ENCODE results near the gene POU5F2. TPM values are rescaled to one million over a fixed set of nuclear protein-coding genes. Genes with fewer than 3 reads are reported as not detected.

The POU5F2 gene, protein sequence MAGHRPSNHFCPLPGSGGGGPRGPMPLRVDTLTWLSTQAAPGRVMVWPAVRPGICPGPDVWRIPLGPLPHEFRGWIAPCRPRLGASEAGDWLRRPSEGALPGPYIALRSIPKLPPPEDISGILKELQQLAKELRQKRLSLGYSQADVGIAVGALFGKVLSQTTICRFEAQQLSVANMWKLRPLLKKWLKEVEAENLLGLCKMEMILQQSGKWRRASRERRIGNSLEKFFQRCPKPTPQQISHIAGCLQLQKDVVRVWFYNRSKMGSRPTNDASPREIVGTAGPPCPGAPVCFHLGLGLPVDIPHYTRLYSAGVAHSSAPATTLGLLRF
- 4.9 TPM for total RNA-seq

DNA sequence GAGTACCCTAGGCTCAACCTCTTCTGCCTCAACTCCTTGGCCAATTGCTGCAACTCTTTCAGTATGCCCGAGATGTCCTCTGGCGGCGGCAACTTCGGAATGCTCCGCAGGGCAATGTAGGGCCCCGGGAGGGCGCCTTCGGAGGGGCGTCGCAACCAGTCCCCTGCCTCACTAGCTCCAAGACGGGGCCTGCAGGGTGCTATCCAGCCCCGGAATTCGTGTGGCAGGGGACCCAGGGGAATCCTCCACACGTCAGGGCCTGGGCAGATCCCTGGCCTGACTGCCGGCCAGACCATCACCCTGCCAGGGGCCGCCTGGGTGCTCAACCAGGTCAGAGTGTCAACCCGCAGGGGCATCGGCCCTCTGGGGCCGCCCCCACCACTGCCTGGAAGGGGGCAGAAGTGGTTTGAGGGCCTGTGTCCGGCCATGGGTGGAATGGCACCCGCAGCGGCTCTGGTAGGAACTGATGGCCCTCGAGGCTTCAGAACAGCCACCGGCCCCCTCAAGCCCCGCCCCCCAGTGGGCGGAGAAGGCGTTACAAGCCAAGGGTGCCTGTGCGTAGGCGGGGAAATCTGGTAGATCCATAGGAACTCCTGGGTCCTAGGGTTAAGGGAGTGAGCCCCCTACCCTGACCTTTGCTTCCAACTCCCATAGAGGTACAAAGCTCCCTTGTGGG lies at the start of gene POU5F2:
Gene POU5F2 (minus strand): TSS at position 465 of the 676 bp plus-strand sequence. CDS start 37 bp downstream, at position 428.
- no peak for DNase-seq

DNA sequence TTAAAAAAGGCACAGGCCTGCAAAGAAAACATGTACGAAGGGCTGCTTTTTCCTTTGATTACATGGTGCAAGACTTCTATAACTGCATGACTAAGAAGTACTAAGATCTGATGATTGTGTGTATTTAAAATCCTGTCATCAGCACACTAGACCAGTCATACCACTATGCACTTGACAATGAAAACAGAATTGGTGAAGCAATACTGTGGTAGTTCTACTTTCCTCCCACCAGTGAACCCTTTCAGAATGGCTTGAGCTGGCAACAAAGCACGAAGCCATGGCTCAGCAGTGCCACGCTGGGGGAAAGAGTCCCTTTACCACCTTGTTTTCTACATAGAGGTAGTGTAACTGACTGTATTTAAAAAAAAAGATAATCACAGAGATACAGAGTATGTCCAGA lies 49.0 kb upstream of the POU5F2 start:
- DNase-seq: no peak

DNA sequence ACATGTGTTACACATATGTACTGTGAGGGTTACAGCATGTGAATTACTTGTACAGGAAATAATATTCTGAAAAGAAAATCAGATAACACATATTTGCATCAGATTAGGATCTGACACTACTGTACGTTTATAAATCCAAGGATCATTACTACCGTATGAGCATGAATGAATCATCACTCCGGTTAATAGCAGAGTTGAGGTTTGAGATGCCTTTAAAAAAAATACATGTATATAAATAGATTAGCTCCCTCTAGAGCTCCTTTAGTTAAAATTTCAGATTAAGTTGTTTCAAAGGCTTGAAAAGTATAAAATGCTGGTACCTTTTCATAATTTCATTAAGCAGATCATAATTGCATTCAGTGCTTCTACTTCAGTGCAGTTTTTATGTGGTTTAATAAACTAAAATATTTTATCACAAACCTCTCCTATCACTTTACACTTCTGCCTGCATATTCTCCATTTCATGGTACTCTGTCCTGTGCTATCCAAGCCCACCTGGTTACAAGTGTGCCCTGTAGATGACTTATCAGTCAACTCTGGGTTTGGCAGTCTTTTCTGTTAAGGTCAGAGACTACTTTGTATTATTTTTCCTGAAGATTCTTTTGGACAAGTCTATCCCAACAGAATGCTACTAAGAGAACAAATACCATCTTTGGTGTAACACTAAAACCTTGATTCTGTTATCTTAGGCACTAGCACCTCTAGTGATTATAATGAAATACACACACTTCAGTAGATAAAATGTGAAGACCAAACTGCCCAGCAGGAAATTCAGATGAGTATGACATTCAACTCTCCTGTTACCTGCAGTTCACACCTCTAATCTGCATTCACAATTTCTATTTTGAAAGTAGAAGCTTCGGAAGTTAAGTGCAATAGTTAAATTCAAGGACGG lies 48.0 kb upstream of the POU5F2 start:
- DNase-seq: peak; percentile 23

- DNase-seq: no peak
Measured at GRCh38 chr5:93787598-93787997, 46.2 kb upstream of the POU5F2 start.

- no peak for DNase-seq
Measured at GRCh38 chr5:93785475-93785874, 44.1 kb upstream of the POU5F2 start.

- DNase-seq: no peak
Measured at GRCh38 chr5:93782978-93783377, 41.6 kb upstream of the POU5F2 start.

DNA sequence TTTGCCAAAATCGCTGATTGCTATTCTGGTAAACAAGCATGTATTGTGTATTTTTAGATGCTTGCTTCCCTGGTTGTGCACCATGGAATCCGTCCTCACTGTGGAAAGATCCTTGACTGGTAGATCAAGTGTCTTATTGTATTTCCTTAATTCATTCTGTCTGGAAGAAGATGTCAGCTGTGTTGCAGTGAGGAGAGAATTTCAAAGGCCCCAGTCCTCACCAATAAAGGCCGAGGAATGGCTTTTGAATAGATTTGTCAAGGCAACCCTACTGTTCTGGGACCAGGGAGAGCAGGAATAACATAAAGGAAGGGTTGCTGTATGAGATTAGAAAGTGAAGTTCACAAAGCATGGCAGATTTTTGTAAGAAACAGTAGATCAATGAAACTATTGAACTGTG lies 36.2 kb upstream of the POU5F2 start:
- no peak for DNase-seq

DNA sequence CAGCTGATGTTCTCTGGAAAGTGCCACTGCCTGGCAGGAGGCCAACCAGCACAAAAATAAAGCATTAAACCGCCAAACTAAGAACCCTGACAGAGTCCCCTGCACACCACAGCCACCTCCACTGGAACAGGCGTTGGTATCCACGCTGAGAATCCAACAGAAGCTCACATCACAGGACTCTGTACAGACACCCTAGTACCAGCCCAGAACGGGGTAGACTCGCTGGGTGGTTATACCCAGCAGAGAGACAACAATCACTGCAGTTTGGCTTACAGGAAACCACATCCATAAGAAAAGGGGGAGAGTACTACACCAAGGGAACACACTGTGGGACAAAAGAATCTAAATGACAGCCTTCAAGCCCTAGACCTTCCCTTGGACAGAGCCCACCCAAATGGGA lies 15.0 kb upstream of the POU5F2 start:
- DNase-seq: no peak

GRCh38 chr5:93755716-93756115 lies 14.3 kb upstream of the POU5F2 start:
- no peak for DNase-seq

DNA sequence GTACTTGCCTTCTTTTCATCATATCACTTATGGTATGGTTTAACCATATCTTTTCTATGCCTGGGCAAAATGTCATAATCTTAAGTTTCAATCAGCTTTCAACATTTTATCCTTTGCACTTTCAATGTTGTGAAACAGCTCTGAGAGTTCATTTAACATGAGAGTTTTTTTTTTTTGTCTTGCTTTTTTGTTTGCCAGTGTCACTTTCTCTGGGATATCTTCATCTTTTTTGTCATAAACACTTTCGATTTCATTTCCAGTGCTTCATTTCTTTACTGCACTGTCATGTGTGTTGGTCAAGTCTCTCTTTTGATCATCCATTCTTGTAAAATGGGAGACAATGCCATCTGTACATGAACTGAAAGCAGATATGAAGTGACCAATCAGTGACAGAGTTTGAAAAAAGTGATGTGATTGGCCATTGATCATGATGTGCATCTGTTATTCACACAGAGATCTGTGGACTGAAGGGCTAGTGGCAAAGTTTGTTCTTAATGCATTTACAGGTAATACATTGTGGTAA lies 7.5 kb upstream of the POU5F2 start:
- DNase-seq: no peak

- DNase-seq: no peak
Measured at GRCh38 chr5:93746406-93747056, 5.1 kb upstream of the POU5F2 start.

- no peak for DNase-seq
Measured at GRCh38 chr5:93736284-93736683, 5.1 kb downstream of the POU5F2 start.

DNA sequence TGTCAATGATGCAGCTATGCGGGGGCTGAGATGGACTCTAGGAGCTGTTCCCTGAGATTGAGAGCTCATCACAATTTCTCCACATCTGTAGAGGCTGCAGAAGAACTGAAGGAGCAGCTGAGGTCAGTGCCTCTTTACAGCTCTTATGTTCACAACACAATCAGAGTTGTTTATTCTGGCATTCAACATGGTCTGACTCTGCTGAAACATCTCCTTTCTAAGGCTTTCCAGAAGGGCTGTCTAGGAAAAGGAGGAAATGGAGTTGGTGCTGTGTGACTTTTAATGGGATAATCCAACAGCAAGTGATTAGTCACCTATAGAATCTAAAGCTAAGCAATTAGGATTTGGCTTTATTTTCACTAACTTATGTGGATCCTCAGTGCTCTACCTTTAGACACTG lies 6.0 kb downstream of the POU5F2 start:
- no peak for DNase-seq

- no peak for DNase-seq
Measured at GRCh38 chr5:93731987-93732386, 9.4 kb downstream of the POU5F2 start.

DNA sequence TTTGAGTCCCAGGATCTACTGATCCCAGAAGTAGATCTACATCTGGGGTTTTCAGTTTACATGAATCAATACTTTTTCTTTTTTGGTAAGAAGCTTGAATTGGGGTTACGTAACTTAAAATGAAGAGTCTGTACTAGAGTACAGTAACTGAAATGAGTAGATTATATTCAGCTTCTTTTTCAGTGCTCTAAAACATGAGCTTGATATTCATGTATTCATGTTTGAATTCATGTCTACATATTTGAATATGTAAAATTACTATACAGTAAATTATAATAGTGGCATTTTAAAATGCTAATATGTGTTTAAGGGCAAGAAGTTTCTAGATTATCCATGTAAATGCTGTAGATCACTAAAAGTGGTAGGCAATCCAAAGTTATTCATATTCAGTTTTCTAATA lies 14.8 kb downstream of the POU5F2 start:
- no peak for DNase-seq

DNA sequence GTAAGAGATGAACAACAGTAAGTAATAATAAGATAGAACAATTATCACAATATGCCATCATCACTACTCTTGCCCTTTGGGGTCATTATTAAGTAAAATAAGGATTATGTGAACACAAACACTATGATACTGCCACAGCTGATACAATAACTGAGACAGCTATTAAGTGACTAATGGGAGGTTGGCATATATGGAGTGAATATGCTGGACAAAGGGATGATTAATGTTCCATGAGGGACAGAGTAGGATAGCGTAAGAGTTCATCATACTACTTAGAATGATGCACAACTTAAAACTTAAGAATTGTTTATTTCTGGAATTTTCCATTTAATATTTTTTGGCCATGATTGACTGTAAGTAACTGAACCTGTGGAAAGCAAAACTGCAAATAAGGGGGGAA lies 16.6 kb downstream of the POU5F2 start:
- DNase-seq: no peak

- no peak for DNase-seq
Measured at GRCh38 chr5:93723681-93724080, 17.7 kb downstream of the POU5F2 start.

DNA sequence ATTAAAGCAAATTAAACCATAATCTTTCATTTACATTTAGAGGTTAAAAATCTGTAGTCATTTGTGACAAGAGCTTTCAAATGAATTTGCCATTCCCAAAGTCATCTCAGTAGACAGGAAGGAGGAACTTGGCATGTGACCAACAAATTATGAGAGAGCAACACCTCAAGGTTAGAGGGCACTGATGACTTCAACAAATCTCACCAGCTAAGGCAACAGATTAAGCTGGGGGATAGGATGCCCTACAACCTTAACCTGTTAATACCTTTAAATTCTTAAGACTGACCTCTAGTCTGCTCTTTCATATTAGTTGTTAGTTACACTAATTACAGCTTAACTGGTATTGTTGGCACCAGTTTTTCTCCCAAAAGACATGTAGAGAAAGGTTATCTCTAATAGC lies 18.4 kb downstream of the POU5F2 start:
- no peak for DNase-seq

DNA sequence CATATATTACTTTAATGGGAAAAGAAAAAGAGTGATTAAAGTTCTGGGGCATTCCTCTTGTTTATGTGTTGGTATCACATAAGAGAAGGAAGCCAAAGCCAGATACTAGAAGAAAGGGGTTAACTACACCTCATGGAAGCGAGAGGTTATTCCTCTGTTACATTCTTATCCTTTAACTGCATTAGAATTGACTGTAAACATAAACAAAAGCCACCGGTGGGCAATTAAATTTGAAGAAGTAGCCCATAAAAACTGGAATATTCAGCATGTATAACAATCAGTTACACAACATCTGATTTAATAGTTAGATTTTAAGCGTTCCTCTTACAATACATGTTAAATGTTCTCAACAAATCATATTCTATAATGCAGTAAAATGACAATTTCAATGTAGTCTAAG lies 18.8 kb downstream of the POU5F2 start:
- no peak for DNase-seq

- DNase-seq: no peak
Measured at GRCh38 chr5:93721511-93721910, 19.9 kb downstream of the POU5F2 start.

DNA sequence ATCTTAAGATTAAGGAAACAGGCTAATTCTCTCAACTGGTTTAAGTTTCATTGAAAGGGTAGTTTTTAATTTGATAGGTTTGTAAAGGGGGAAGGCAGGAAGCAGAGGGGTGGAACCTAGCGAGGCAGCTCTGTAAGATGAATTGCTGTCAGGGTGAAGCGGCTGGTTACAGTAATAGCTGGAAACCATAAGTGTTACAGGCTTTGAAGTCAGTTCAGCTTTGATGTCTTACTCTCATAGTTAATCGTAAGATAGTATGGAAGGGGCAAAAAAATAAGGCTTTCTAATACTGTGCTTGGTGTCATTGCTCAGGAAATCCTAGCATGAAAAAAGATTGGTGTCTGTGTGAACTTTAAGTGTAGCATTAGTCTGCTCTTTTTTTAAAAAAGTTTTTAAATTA lies 20.3 kb downstream of the POU5F2 start:
- DNase-seq: no peak

GRCh38 chr5:93717162-93717561 lies 24.2 kb downstream of the POU5F2 start:
- DNase-seq: no peak
